ENCODE measurements around the gene BET1L.

GRCh38 chr11:213111-213510, 5.9 kb upstream of the BET1L start:
- no peak for TF ChIP-seq CTCF (IDR thresholded peaks at IDR 0.05; ENCODE audit: low read length)
- no peak for TF ChIP-seq EZH2 (IDR thresholded peaks at IDR 0.05; ENCODE audit: borderline replicate concordance, low read length)

All from OCI-LY1 (cell line).